ENCODE measurements around the gene HES4. TPM values are rescaled to one million over a fixed set of nuclear protein-coding genes. Genes with fewer than 3 reads are reported as not detected.
"Not testable (repeated sequence)": the region's sequence is repeated elsewhere in the genome, so short reads cannot be mapped to it uniquely, and the experiment has no call there.

The HES4 gene
- total RNA-seq, 1 donor from 2014 or later, result 63.6 TPM

GRCh38 chr1:1018321-1018685 lies 18.4 kb upstream of the HES4 start:
- not testable (repeated sequence) for DNase-seq (ENCODE audit: low spot score)

GRCh38 chr1:1017397-1018320 lies 17.8 kb upstream of the HES4 start:
- DNase-seq (ENCODE audit: low spot score), result not testable (repeated sequence)

GRCh38 chr1:1014799-1015681 lies 15.1 kb upstream of the HES4 start:
- DNase-seq (ENCODE audit: low spot score), result no peak

GRCh38 chr1:1013922-1014648 lies 14.2 kb upstream of the HES4 start:
- DNase-seq (ENCODE audit: low spot score), result no peak

GRCh38 chr1:1013105-1013921 lies 13.4 kb upstream of the HES4 start, which contains the start of gene ISG15:
TSS of gene ISG15 (plus strand) at chr1:1013497. CDS start at chr1:1013574, 77 bp downstream.
- peak; percentile 93 for DNase-seq (ENCODE audit: low spot score)

GRCh38 chr1:1012736-1013104 lies 12.8 kb upstream of the HES4 start:
- not testable (repeated sequence) for DNase-seq (ENCODE audit: low spot score)

GRCh38 chr1:1011396-1011949 lies 11.6 kb upstream of the HES4 start:
- no peak for DNase-seq (ENCODE audit: low spot score)

GRCh38 chr1:1010131-1010530 lies 10.2 kb upstream of the HES4 start:
- DNase-seq (ENCODE audit: low spot score), result not testable (repeated sequence)

GRCh38 chr1:1006305-1007159 lies 6.6 kb upstream of the HES4 start:
- DNase-seq (ENCODE audit: low spot score), result peak; percentile 46

- DNase-seq (ENCODE audit: low spot score), result peak; percentile 43
Observed at GRCh38 chr1:1005774-1006304, 5.9 kb upstream of the HES4 start.

- peak; percentile 44 for DNase-seq (ENCODE audit: low spot score)
Observed at GRCh38 chr1:1004780-1005697, 5.1 kb upstream of the HES4 start.

- no peak for DNase-seq (ENCODE audit: low spot score)
Observed at GRCh38 chr1:1004420-1004779, 4.5 kb upstream of the HES4 start.

GRCh38 chr1:1003618-1004419 lies 3.9 kb upstream of the HES4 start:
- peak; percentile 44 for DNase-seq (ENCODE audit: low spot score)

GRCh38 chr1:1001057-1001783 lies 1.3 kb upstream of the HES4 start:
- DNase-seq (ENCODE audit: low spot score), result peak; percentile 55

- DNase-seq (ENCODE audit: low spot score), result peak; percentile 86
Observed at GRCh38 chr1:1000357-1001056, 610 bp upstream of the HES4 start.
